Liver (tissue), 9 donors: ENCODE results near the gene DEK. TPM values are rescaled to one million over a fixed set of nuclear protein-coding genes. Genes with fewer than 3 reads are reported as not detected.
"Not testable (repeated sequence)": the region's sequence is repeated elsewhere in the genome, so short reads cannot be mapped to it uniquely, and the experiment has no call there.

Source experiments
- DNase-seq: peaks from one replicate; pipeline ENCODE4 v3.0.0-alpha.2; 2017; ENCODE audit warnings: low spot score
- H3K27ac ChIP-seq, 2 donors: one replicate each; pipeline ENCODE4 v1.7.0; 2013; ENCODE audit warnings: inconsistent platforms in 2 of 2, low read length in 2 of 2, control low read depth in 1 of 2, low read depth in 1 of 2, mild to moderate bottlenecking in 1 of 2
- H3K27me3 ChIP-seq, 4 donors: one replicate each; pipeline versions ENCODE4 v1.6.1 to v1.7.0; 2013; ENCODE audit warnings: low read length in 3 of 4, inconsistent platforms in 1 of 4, mild to moderate bottlenecking in 1 of 4, moderate library complexity in 1 of 4; ENCODE audit not compliant: control insufficient read depth in 4 of 4, insufficient read depth in 4 of 4
- H3K36me3 ChIP-seq, 4 donors: one replicate each; pipeline versions ENCODE4 v1.6.1 to v1.7.0; 2013; ENCODE audit warnings: low read length in 3 of 4, mild to moderate bottlenecking in 3 of 4, low read depth in 1 of 4, moderate library complexity in 1 of 4; ENCODE audit not compliant: control insufficient read depth in 4 of 4, insufficient read depth in 3 of 4
- H3K4me1 ChIP-seq, 4 donors: one replicate each; pipeline versions ENCODE4 v1.6.1 to v1.7.0; 2013; ENCODE audit warnings: low read length in 3 of 4, mild to moderate bottlenecking in 3 of 4, moderate library complexity in 1 of 4; ENCODE audit not compliant: control insufficient read depth in 4 of 4, insufficient read depth in 4 of 4
- H3K4me3 ChIP-seq, 3 donors: one replicate each; pipeline versions ENCODE4 v1.6.1 to v1.7.0; 2013; ENCODE audit warnings: low read length in 3 of 3, control low read depth in 1 of 3, low read depth in 1 of 3, mild to moderate bottlenecking in 1 of 3
- H3K9ac ChIP-seq, 2 donors: one replicate each; pipeline ENCODE4 v1.7.0; 2013; ENCODE audit warnings: low read length in 2 of 2, mild to moderate bottlenecking in 2 of 2, moderate library complexity in 2 of 2, control low read depth in 1 of 2, low read depth in 1 of 2
- H3K9me3 ChIP-seq, 4 donors: one replicate each; pipeline versions ENCODE4 v1.6.1 to v1.7.0; 2013; ENCODE audit warnings: low read length in 3 of 4; ENCODE audit not compliant: control insufficient read depth in 4 of 4
- ATF3 ChIP-seq: IDR thresholded peaks from 2 replicates; pipeline ENCODE4 v1.6.1; 2016; ENCODE audit warnings: antibody characterized with exemption
- EGR1 ChIP-seq, 2 donors: IDR thresholded peaks; 2 replicates each; pipeline ENCODE4 v1.6.1; 2016 to 2018; ENCODE audit warnings: antibody characterized with exemption in 2 of 2, low read depth in 2 of 2
- FOXA1 ChIP-seq: IDR thresholded peaks from 2 replicates; pipeline ENCODE4 v1.6.1; 2016; ENCODE audit warnings: antibody characterized with exemption
- FOXA2 ChIP-seq: IDR thresholded peaks from 2 replicates; pipeline ENCODE4 v1.6.1; 2016; ENCODE audit warnings: antibody characterized with exemption
- GABPA ChIP-seq, 2 donors: IDR thresholded peaks in 1 of 2; conservative IDR thresholded peaks in 1 of 2; 2 replicates each; pipeline ENCODE4 v1.6.1; 2016; ENCODE audit warnings: antibody characterized with exemption in 2 of 2, mild to moderate bottlenecking in 1 of 2, moderate library complexity in 1 of 2
- HNF4G ChIP-seq: IDR thresholded peaks from 2 replicates; pipeline ENCODE4 v1.6.1; 2016; ENCODE audit warnings: antibody characterized with exemption
- JUND ChIP-seq, 2 donors: IDR thresholded peaks; 2 replicates each; pipeline ENCODE4 v1.6.1; 2016; ENCODE audit warnings: antibody characterized with exemption in 2 of 2
- MAX ChIP-seq: IDR thresholded peaks from 2 replicates; pipeline ENCODE4 v1.6.1; 2016; ENCODE audit warnings: antibody characterized with exemption
- RAD21 ChIP-seq, 2 donors: IDR thresholded peaks; 2 replicates each; pipeline ENCODE4 v1.6.1; 2016; ENCODE audit warnings: antibody characterized with exemption in 2 of 2, mild to moderate bottlenecking in 2 of 2
- REST ChIP-seq: IDR thresholded peaks from 2 replicates; pipeline ENCODE4 v1.6.1; 2016; ENCODE audit warnings: antibody characterized with exemption, mild to moderate bottlenecking
- TAF1 ChIP-seq: conservative IDR thresholded peaks from 2 replicates; pipeline ENCODE4 v1.6.1; 2016; ENCODE audit warnings: antibody characterized with exemption, mild to moderate bottlenecking
- whole genome bisulfite sequencing: extraction: QIAGEN DNeasy Blood & Tissue Kit; methylation state at CpG from one replicate; pipeline ENCODE4 v1.1.7; 2013; 5-methylcytosine and 5-hydroxymethylcytosine counted together
- polyA plus RNA-seq, 2 donors: library from polyadenylated mRNA; stranded (reverse) in 1 of 2; unstranded in 1 of 2; fragments of 200-250 nt in 1 of 2; fragments of >200 nt in 1 of 2; fragmentation: Nextera tagmentation in 1 of 2; extraction: Ambion mirVana in 1 of 2; gene quantifications; one replicate each; pipeline versions ENCODE4 v1.2.1 to v1.2.3, GENCODE V29; 2013 to 2015
- total RNA-seq, 2 donors: library from RNA; depleted of rRNA; stranded (reverse); fragments of >200 nt; gene quantifications; one replicate each; pipeline ENCODE4 v1.2.3, GENCODE V29; 2014
- donor health status: healthy.
- donor health status: healthy.
- donor health status: healthy.
- donor health status: healthy.
- donor health status: healthy.

DEK gene
- total and polyA plus RNA-seq, 4 donors: 19.7 to 92.6 (median 26.8) TPM

GRCh38 chr6:18226451-18227105 is 37.8 kb downstream of the DEK start:
- not testable (repeated sequence) for H3K27ac ChIP-seq, H3K27me3 ChIP-seq, DNase-seq, H3K4me3 ChIP-seq, H3K9me3 ChIP-seq, H3K4me1 ChIP-seq, H3K9ac ChIP-seq
- 96% methylated on average over 5 of the region's 5 CpGs for WGBS
- H3K36me3 ChIP-seq: peaks cover 3 to 37% (median 27%) of the 10 kb centered on the region in 4 donors

GRCh38 chr6:18221288-18221615 is 43.1 kb downstream of the DEK start:
- 98% methylated on average over 4 of the region's 4 CpGs for WGBS
- Histone ChIP-seq H3K27me3 (no peaks in the 10 kb centered on the region), H3K4me3 (no peak overlapping the region), H3K9ac (no peak overlapping the region), H3K36me3 (peaks cover 0 to 36% (median 26%) of the 10 kb centered on the region in 4 donors), H3K27ac (no peak overlapping the region), H3K9me3 (no peaks in the 10 kb centered on the region), H3K4me1 (no peaks in the 10 kb centered on the region)
- DNase-seq: no peak
- TF ChIP-seq JUND (IDR thresholded peaks at IDR 0.05): no peak
- no peak for TF ChIP-seq EGR1 (IDR thresholded peaks at IDR 0.05; ENCODE audit: low read depth in 2 of 2)

GRCh38 chr6:18219591-18219990 is 44.7 kb downstream of the DEK start:
- DNase-seq: no peak
- TF ChIP-seq FOXA2 (no peak), ATF3 (no peak), RAD21 (IDR thresholded peaks at IDR 0.05) (no peak), REST (no peak), HNF4G (no peak), GABPA (IDR thresholded peaks at IDR 0.05 in 1 of 2, conservative IDR thresholded peaks at IDR 0.05 in 1 of 2) (no peak), TAF1 (no peak), FOXA1 (no peak), MAX (no peak)
- Histone ChIP-seq H3K4me3 (no peak overlapping the region), H3K27me3 (no peaks in the 10 kb centered on the region), H3K9me3 (no peaks in the 10 kb centered on the region), H3K9ac (no peak overlapping the region), H3K27ac (no peak overlapping the region), H3K4me1 (no peaks in the 10 kb centered on the region), H3K36me3 (peaks cover 4 to 27% (median 23%) of the 10 kb centered on the region in 4 donors)
- 77% methylated on average over 7 of the region's 7 CpGs for WGBS
